ENCODE measurements around the gene CHMP5. TPM values are rescaled to one million over a fixed set of nuclear protein-coding genes. Genes with fewer than 3 reads are reported as not detected.
A peak's percentile ranks its signal among the peaks of the same experiment; 100 is the strongest.

Gene CHMP5
- 10 to 100 TPM; 54.6 to 79.6 (median 64.3) TPM for total RNA-seq
- 100 to 1,000 TPM in 2 of 3 donors, 10 to 100 TPM in 1; 80.6 to 307 (median 183) TPM for polyA plus RNA-seq

- Histone ChIP-seq H3K9me3 (no peaks in the 10 kb centered on the region), H3K27ac (peak within 1 kb of the TSS; percentile 89 to 95 (median 94)), H3K27me3 (no peaks in the 10 kb centered on the region), H3K4me1 (peaks cover 0 to 38% (median 22%) of the 10 kb centered on the region in 4 donors), H3K4me3 (peak within 1 kb of the TSS; percentile 67 to 96 (median 92)), H3K36me3 (peaks cover 10 to 62% (median 23%) of the 10 kb centered on the region in 4 donors)
- intact Hi-C loops (cut with DNase I): loop anchor here (1.0 kb wide), 1 partner anchor 26 kb away; the partner anchor contains the start of gene NFX1
- TF ChIP-seq, protein P1, sequence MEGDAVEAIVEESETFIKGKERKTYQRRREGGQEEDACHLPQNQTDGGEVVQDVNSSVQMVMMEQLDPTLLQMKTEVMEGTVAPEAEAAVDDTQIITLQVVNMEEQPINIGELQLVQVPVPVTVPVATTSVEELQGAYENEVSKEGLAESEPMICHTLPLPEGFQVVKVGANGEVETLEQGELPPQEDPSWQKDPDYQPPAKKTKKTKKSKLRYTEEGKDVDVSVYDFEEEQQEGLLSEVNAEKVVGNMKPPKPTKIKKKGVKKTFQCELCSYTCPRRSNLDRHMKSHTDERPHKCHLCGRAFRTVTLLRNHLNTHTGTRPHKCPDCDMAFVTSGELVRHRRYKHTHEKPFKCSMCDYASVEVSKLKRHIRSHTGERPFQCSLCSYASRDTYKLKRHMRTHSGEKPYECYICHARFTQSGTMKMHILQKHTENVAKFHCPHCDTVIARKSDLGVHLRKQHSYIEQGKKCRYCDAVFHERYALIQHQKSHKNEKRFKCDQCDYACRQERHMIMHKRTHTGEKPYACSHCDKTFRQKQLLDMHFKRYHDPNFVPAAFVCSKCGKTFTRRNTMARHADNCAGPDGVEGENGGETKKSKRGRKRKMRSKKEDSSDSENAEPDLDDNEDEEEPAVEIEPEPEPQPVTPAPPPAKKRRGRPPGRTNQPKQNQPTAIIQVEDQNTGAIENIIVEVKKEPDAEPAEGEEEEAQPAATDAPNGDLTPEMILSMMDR (IDR thresholded peaks at IDR 0.05): peak in 1 of 4 experiments; percentile 28
- TF ChIP-seq POLR2AphosphoS5 (IDR thresholded peaks at IDR 0.05) (peak; percentile 63 to 86 (median 84)), EP300 (IDR thresholded peaks at IDR 0.05) (no peak), POLR2A (IDR thresholded peaks at IDR 0.05) (peak in 1 of 2 donors; percentile 25)
- WGBS, 2 donors: 1% methylated on average over 67 of the region's 67 CpGs
- peak; percentile 100 for DNase-seq
Measured at GRCh38 chr9:33264473-33265177, at the start of gene CHMP5, which contains the start of gene BAG1. Gene CHMP5, plus strand, starts transcription at chr9:33265049. Its CDS starts 30 bp downstream, at chr9:33265079. Gene BAG1, minus strand, starts transcription at chr9:33264708.

- DNase-seq: no peak
- intact Hi-C loops (cut with DNase I): no loop called here
- 73 to 83% methylated on average over 14 of the region's 14 CpGs for WGBS, 2 donors
Measured at GRCh38 chr9:33220681-33221567, 43.9 kb upstream of the CHMP5 start.

DNA sequence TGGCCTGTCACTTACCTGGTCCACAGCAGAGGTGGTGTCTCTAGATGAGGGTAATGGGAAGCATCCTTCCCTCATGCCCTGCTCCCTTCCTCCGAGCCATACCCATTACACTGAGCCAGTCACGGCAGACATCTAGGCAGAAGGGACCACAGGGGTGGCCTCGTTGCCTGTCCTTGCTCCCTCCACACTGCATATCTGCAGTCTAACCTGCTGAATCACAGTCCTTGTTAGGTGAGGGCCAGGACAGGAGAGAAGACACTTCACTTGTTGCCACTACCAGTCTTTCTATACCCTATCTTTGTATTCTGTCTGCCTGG lies 43.3 kb upstream of the CHMP5 start:
- intact Hi-C loops (cut with DNase I): no loop called here
- WGBS, 2 donors: 92 to 94% methylated on average over 3 of the region's 3 CpGs

More at GRCh38 chr9:33220681-33221567, 43.9 kb upstream of the CHMP5 start:
- no peak overlapping the region for H3K4me3 ChIP-seq
- H3K9me3 ChIP-seq: no peaks in the 10 kb centered on the region
- H3K4me1 ChIP-seq: peaks cover 0 to 8% (median 5%) of the 10 kb centered on the region in 4 donors
- no peaks in the 10 kb centered on the region for H3K36me3 ChIP-seq
- H3K27ac ChIP-seq: no peak overlapping the region
- no peaks in the 10 kb centered on the region for H3K27me3 ChIP-seq
- TF ChIP-seq EP300 (IDR thresholded peaks at IDR 0.05) (peak in 1 of 4 donors; percentile 64), POLR2A (IDR thresholded peaks at IDR 0.05) (no peak)

DNA sequence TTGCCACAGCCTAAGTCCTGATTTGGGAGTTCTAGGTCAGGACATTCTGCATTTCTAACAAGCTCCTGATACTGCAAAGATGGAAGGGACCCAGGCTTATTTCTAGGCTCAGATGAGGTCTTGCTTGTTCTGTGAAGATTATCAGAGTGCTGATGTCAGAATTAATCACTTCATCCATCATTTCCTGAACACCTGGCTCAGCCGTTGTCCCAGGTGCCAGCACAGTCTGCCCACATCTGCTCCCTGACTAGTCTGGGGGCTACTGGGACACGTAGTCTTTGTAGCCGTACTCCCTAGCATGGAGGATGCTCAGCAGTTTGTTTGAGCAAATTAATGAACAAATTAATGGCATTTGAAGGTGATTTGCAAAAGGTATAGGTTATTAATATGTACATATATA lies 42.8 kb upstream of the CHMP5 start:
- DNase-seq: no peak
- H3K27me3 ChIP-seq: no peaks in the 10 kb centered on the region
- H3K9me3 ChIP-seq: no peaks in the 10 kb centered on the region
- no peak for TF ChIP-seq POLR2A (IDR thresholded peaks at IDR 0.05)
- TF ChIP-seq POLR2AphosphoS5 (IDR thresholded peaks at IDR 0.05): no peak
- intact Hi-C loops (cut with DNase I): no loop called here
- H3K27ac ChIP-seq: no peak overlapping the region
- H3K4me1 ChIP-seq: peaks cover 0 to 8% (median 5%) of the 10 kb centered on the region in 4 donors
- no peaks in the 10 kb centered on the region for H3K36me3 ChIP-seq
- 62 to 80% methylated on average over 3 of the region's 3 CpGs for WGBS, 2 donors
- no peak overlapping the region for H3K4me3 ChIP-seq

More for the DNA sequence above, 43.3 kb upstream of the CHMP5 start:
- no peaks in the 10 kb centered on the region for H3K27me3 ChIP-seq
- H3K9me3 ChIP-seq: no peaks in the 10 kb centered on the region
- no peaks in the 10 kb centered on the region for H3K36me3 ChIP-seq
- H3K4me1 ChIP-seq: peaks cover 0 to 8% (median 5%) of the 10 kb centered on the region in 4 donors
- TF ChIP-seq, protein P1 (IDR thresholded peaks at IDR 0.05): no peak
- TF ChIP-seq POLR2A (IDR thresholded peaks at IDR 0.05): no peak
- no peak for TF ChIP-seq POLR2AphosphoS5 (IDR thresholded peaks at IDR 0.05)
- TF ChIP-seq EP300 (IDR thresholded peaks at IDR 0.05): no peak
- DNase-seq: no peak
- H3K4me3 ChIP-seq: no peak overlapping the region
- H3K27ac ChIP-seq: no peak overlapping the region

- Histone ChIP-seq H3K4me3 (no peak overlapping the region), H3K27ac (no peak overlapping the region), H3K9me3 (no peaks in the 10 kb centered on the region), H3K4me1 (peaks cover 0 to 8% (median 5%) of the 10 kb centered on the region in 4 donors), H3K27me3 (no peaks in the 10 kb centered on the region), H3K36me3 (no peaks in the 10 kb centered on the region)
- intact Hi-C loops (cut with DNase I): loop anchor here (2.0 kb wide), 1 partner anchor 25 kb away; no protein-coding TSS in a partner anchor
- no peak for DNase-seq
- no peak for TF ChIP-seq EP300 (IDR thresholded peaks at IDR 0.05)
- WGBS, 2 donors: 84 to 86% methylated on average over 1 of the region's 1 CpG
Measured at GRCh38 chr9:33223696-33224095, 41.2 kb upstream of the CHMP5 start.

All from sigmoid colon (tissue), 7 donors.